Measurements from ENCODE around the gene TMEM9B. TPM values are rescaled to one million over a fixed set of nuclear protein-coding genes. Genes with fewer than 3 reads are reported as not detected.

TMEM9B gene
- total RNA-seq, 1 experiment from 2014 or later, result 13.6 TPM

GRCh38 chr11:8925711-8926110 is 38.5 kb downstream of the TMEM9B start:
- no CpG with 5 or more reads among the region's 5 CpGs for WGBS (ENCODE audit: extremely low coverage, insufficient read length, low lambda C conversion rate)
- H2BK15ac ChIP-seq (ENCODE audit: low read depth, low read length), result no peak overlapping the region
- H3K79me1 ChIP-seq (ENCODE audit: insufficient read depth, low read depth, low read length, poor library complexity, severe bottlenecking), result no peaks in the 10 kb centered on the region
- H3K27me3 ChIP-seq (ENCODE audit: insufficient read depth, low read length), result no peaks in the 10 kb centered on the region
- DNase-seq, result no peak
- no peak overlapping the region for H3K4me2 ChIP-seq (ENCODE audit: insufficient read depth, insufficient read length, low read length)
- H2AFZ ChIP-seq (ENCODE audit: low read length), result no peak overlapping the region
- H2BK5ac ChIP-seq (ENCODE audit: insufficient read length, low read length), result no peak overlapping the region
- no peak overlapping the region for H2BK12ac ChIP-seq (ENCODE audit: insufficient read length, low read depth, low read length)
- H2BK20ac ChIP-seq (ENCODE audit: low read depth, low read length, poor library complexity, severe bottlenecking), result no peak overlapping the region
- H3K56ac ChIP-seq (ENCODE audit: insufficient read length, low read depth, low read length), result no peak overlapping the region
- H3K4me1 ChIP-seq (ENCODE audit: insufficient read depth, low read length), result no peaks in the 10 kb centered on the region
- Mint-ChIP-seq H3K36me3 (ENCODE audit: insufficient read depth in 1 of 3, low read depth in 3 of 3) (peaks cover 16 to 27% (median 19%) of the 10 kb centered on the region in 3 experiments; a peak in 5 of 7 replicates), H3K4me1 (peaks cover 0 to 2% of the 10 kb centered on the region in 2 experiments; a peak in 1 of 4 replicates), H3K9me3 (no peaks in the 10 kb centered on the region), H3K27me3 (ENCODE audit: low read depth) (peaks cover 1% of the 10 kb centered on the region; the same call in 1 of the 2 replicates), H3K27ac (no peak overlapping the region), H3K4me3 (no peak overlapping the region)
- TF ChIP-seq, protein P1, sequence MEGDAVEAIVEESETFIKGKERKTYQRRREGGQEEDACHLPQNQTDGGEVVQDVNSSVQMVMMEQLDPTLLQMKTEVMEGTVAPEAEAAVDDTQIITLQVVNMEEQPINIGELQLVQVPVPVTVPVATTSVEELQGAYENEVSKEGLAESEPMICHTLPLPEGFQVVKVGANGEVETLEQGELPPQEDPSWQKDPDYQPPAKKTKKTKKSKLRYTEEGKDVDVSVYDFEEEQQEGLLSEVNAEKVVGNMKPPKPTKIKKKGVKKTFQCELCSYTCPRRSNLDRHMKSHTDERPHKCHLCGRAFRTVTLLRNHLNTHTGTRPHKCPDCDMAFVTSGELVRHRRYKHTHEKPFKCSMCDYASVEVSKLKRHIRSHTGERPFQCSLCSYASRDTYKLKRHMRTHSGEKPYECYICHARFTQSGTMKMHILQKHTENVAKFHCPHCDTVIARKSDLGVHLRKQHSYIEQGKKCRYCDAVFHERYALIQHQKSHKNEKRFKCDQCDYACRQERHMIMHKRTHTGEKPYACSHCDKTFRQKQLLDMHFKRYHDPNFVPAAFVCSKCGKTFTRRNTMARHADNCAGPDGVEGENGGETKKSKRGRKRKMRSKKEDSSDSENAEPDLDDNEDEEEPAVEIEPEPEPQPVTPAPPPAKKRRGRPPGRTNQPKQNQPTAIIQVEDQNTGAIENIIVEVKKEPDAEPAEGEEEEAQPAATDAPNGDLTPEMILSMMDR (conservative IDR thresholded peaks at IDR 0.05), result no peak
- H4K91ac ChIP-seq (ENCODE audit: insufficient read length, low read depth, low read length), result no peak overlapping the region
- H3K14ac ChIP-seq (ENCODE audit: insufficient read depth, low read length), result no peak overlapping the region
- H3K23me2 ChIP-seq (ENCODE audit: insufficient read length, low read depth, low read length, poor library complexity, severe bottlenecking), result no peaks in the 10 kb centered on the region
- no peaks in the 10 kb centered on the region for H3K9me3 ChIP-seq (ENCODE audit: control insufficient read depth, low read depth, low read length)
- H3K4ac ChIP-seq (ENCODE audit: low read depth, low read length), result no peak overlapping the region
- H3K18ac ChIP-seq (ENCODE audit: insufficient read length, low read depth, low read length), result no peak overlapping the region
- no peak overlapping the region for H2AK5ac ChIP-seq (ENCODE audit: insufficient read length, low read length)
- no peak overlapping the region for H3K27ac ChIP-seq (ENCODE audit: insufficient read length, low read depth, low read length)
- no peaks in the 10 kb centered on the region for H4K20me1 ChIP-seq (ENCODE audit: control insufficient read depth, insufficient read depth, insufficient read length)
- H2BK120ac ChIP-seq (ENCODE audit: low read depth, low read length, poor library complexity, severe bottlenecking), result no peak overlapping the region
- no peak overlapping the region for H3T11ph ChIP-seq (ENCODE audit: low read length)
- H3K9ac ChIP-seq (ENCODE audit: extremely low read depth, insufficient read length, low read length), result no peak overlapping the region
- H4K5ac ChIP-seq (ENCODE audit: insufficient read length, low read depth, low read length), result no peak overlapping the region
- no peaks in the 10 kb centered on the region for H3K79me2 ChIP-seq (ENCODE audit: insufficient read depth, low read length)
- no peak overlapping the region for H3K23ac ChIP-seq (ENCODE audit: insufficient read length, low read depth, low read length)
- H4K8ac ChIP-seq (replicated peaks; ENCODE audit: insufficient read length, low read depth, low read length), result no peak overlapping the region

Measured in H9 (cell line).